HEK293T (cell line): ENCODE data around the gene NRM.

Source experiments
- BHLHE40 ChIP-seq: fragments of 450-650 bp; IDR thresholded peaks from 2 replicates; pipeline ENCODE4 v1.6.1; 2016; ENCODE audit warnings: mild to moderate bottlenecking, moderate library complexity, borderline replicate concordance
- ELF4 ChIP-seq: fragments of 450-650 bp; IDR thresholded peaks from 2 replicates; pipeline ENCODE4 v1.6.1; 2017; ENCODE audit warnings: antibody characterized with exemption
- FOXA1 ChIP-seq: fragments of 450-650 bp; IDR thresholded peaks from 2 replicates; pipeline ENCODE4 v1.6.1; 2016; ENCODE audit warnings: mild to moderate bottlenecking
- FOXM1 ChIP-seq: fragments of 450-650 bp; IDR thresholded peaks from 2 replicates; pipeline ENCODE4 v1.6.1; 2017; ENCODE audit warnings: mild to moderate bottlenecking, borderline replicate concordance
- L3MBTL2 ChIP-seq: fragments of 450-650 bp; conservative IDR thresholded peaks from 2 replicates; pipeline ENCODE4 v1.6.1; 2016; ENCODE audit warnings: mild to moderate bottlenecking
- LEF1 ChIP-seq: fragments of 450-650 bp; IDR thresholded peaks from 2 replicates; pipeline ENCODE4 v1.6.1; 2017; ENCODE audit warnings: mild to moderate bottlenecking, borderline replicate concordance
- NFRKB ChIP-seq: fragments of 450-650 bp; IDR thresholded peaks from 2 replicates; pipeline ENCODE4 v1.6.1; 2016; ENCODE audit warnings: mild to moderate bottlenecking, moderate library complexity
- PKNOX1 ChIP-seq: fragments of 450-650 bp; IDR thresholded peaks from 2 replicates; pipeline ENCODE4 v1.6.1; 2016
- SP1 ChIP-seq: fragments of 450-650 bp; IDR thresholded peaks from 2 replicates; pipeline ENCODE4 v1.6.1; 2017
- SUZ12 ChIP-seq: fragments of 450-650 bp; IDR thresholded peaks from 2 replicates; pipeline ENCODE4 v1.6.1; 2016; ENCODE audit warnings: mild to moderate bottlenecking
- TARDBP ChIP-seq: fragments of 450-650 bp; IDR thresholded peaks from 2 replicates; pipeline ENCODE4 v1.6.1; 2016

- TF ChIP-seq SP1 = no peak
- no peak for TF ChIP-seq TARDBP
- no peak for TF ChIP-seq L3MBTL2
- no peak for TF ChIP-seq FOXM1
- TF ChIP-seq PKNOX1 = no peak
- TF ChIP-seq ELF4 = no peak
- no peak for TF ChIP-seq NFRKB
- no peak for TF ChIP-seq SUZ12
- no peak for TF ChIP-seq BHLHE40
- no peak for TF ChIP-seq LEF1
- TF ChIP-seq FOXA1 = no peak
Observed at GRCh38 chr6:30696432-30696831, 5.6 kb upstream of the NRM start.
